HEK293 (cell line): ENCODE results near the gene USP19.

Source experiments
- EGR2 ChIP-seq: fragments of 450-650 bp; formaldehyde crosslinking; IDR thresholded peaks from 2 replicates; pipeline ENCODE4 v1.5.1; 2016; ENCODE audit warnings: low read depth, missing biosample characterization, missing genetic modification characterization
- GLIS1 ChIP-seq: fragments of 450-650 bp; formaldehyde crosslinking; IDR thresholded peaks from 2 replicates; pipeline ENCODE4 v1.5.1; 2016; ENCODE audit warnings: missing biosample characterization, missing genetic modification characterization
- GLIS2 ChIP-seq: fragments of 450-650 bp; formaldehyde crosslinking; IDR thresholded peaks from 2 replicates; pipeline ENCODE4 v1.5.1; 2016; ENCODE audit warnings: missing biosample characterization, missing genetic modification characterization
- KLF1 ChIP-seq: fragments of 450-650 bp; formaldehyde crosslinking; IDR thresholded peaks from 2 replicates; pipeline ENCODE4 v1.5.1; 2016; ENCODE audit warnings: missing biosample characterization, missing genetic modification characterization
- OVOL3 ChIP-seq: fragments of 450-650 bp; formaldehyde crosslinking; IDR thresholded peaks from 2 replicates; pipeline ENCODE4 v1.5.1; 2016; ENCODE audit warnings: missing biosample characterization, missing genetic modification characterization
- SP2 ChIP-seq: fragments of 450-650 bp; formaldehyde crosslinking; IDR thresholded peaks from 2 replicates; pipeline ENCODE4 v1.5.1; 2016; ENCODE audit warnings: missing biosample characterization, missing genetic modification characterization
- SP3 ChIP-seq: fragments of 450-650 bp; formaldehyde crosslinking; IDR thresholded peaks from 2 replicates; pipeline ENCODE4 v1.5.1; 2016; ENCODE audit warnings: missing biosample characterization, missing genetic modification characterization
- ZBTB17 ChIP-seq: fragments of 450-650 bp; formaldehyde crosslinking; IDR thresholded peaks from 2 replicates; pipeline ENCODE4 v1.5.1; 2016; ENCODE audit warnings: missing biosample characterization, missing genetic modification characterization
- ZBTB48 ChIP-seq: fragments of 450-650 bp; formaldehyde crosslinking; IDR thresholded peaks from 2 replicates; pipeline ENCODE4 v1.5.1; 2016; ENCODE audit warnings: missing biosample characterization, missing genetic modification characterization
- ZBTB7A ChIP-seq: fragments of 450-650 bp; formaldehyde crosslinking; IDR thresholded peaks from 2 replicates; pipeline ENCODE4 v1.5.1; 2016; ENCODE audit warnings: low read depth, missing biosample characterization, missing genetic modification characterization
- ZNF660 ChIP-seq: fragments of 450-650 bp; IDR thresholded peaks from 2 replicates; pipeline ENCODE4 v1.5.1; 2018; ENCODE audit warnings: missing biosample characterization, mild to moderate bottlenecking, missing genetic modification characterization
- TF ChIP-seq, protein P1 (sequence below): fragments of 450-650 bp; formaldehyde crosslinking; IDR thresholded peaks from 2 replicates; pipeline ENCODE4 v1.5.1; 2016; ENCODE audit warnings: missing biosample characterization, missing genetic modification characterization
- TF ChIP-seq, protein P2 (sequence below): fragments of 450-650 bp; formaldehyde crosslinking; IDR thresholded peaks from 2 replicates; pipeline ENCODE4 v1.5.1; 2016; ENCODE audit warnings: missing biosample characterization, missing genetic modification characterization
- TF ChIP-seq, protein P3 (sequence below): fragments of 450-650 bp; formaldehyde crosslinking; conservative IDR thresholded peaks from 2 replicates; pipeline ENCODE4 v1.5.1; 2016; ENCODE audit warnings: low read depth, missing biosample characterization, missing genetic modification characterization
- TF ChIP-seq, protein P4 (sequence below): fragments of 450-650 bp; formaldehyde crosslinking; IDR thresholded peaks from 2 replicates; pipeline ENCODE4 v1.5.1; 2016; ENCODE audit warnings: missing biosample characterization, missing genetic modification characterization
- TF ChIP-seq, protein P5 (sequence below): fragments of 450-650 bp; formaldehyde crosslinking; optimal IDR thresholded peaks from 2 replicates; pipeline ENCODE3; 2016; ENCODE audit warnings: missing biosample characterization, mild to moderate bottlenecking, missing genetic modification characterization

Gene USP19

DNA sequence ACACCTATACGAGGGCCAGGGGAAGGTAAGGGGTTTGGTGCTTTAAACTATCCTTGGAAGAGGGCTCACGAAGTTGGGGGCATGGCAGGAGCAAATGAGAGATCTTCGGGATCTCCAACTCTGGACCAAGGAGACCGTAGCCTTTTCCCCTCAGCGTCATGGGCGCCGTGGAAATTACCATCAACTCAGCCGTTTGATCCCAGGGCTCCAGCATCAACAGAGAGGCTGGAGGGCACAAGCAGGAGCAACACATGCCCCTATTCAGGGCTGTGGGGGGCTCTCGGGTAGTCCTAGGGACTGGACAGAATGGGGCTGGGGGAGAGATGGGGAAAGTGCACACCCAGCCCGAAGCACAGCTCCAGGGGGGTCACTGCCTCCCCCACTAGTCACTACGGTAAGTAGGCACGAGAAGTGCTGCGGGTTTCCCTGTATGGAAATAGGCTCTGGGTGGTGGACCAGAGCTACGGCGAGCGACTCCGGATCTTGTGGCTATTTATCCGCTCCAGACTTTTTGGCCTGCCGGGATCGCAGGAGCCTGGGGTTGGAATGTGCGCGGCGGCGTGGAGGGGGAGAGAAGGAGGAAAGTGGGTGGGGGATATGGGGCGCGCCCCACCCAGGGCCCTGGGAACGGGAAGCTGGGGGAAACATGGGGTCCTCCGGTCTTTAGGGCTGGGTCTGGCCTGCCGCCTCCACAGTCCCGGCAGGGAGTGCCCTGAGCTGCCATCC lies 12.8 kb upstream of the USP19 start (continued):
- TF ChIP-seq, protein P1, sequence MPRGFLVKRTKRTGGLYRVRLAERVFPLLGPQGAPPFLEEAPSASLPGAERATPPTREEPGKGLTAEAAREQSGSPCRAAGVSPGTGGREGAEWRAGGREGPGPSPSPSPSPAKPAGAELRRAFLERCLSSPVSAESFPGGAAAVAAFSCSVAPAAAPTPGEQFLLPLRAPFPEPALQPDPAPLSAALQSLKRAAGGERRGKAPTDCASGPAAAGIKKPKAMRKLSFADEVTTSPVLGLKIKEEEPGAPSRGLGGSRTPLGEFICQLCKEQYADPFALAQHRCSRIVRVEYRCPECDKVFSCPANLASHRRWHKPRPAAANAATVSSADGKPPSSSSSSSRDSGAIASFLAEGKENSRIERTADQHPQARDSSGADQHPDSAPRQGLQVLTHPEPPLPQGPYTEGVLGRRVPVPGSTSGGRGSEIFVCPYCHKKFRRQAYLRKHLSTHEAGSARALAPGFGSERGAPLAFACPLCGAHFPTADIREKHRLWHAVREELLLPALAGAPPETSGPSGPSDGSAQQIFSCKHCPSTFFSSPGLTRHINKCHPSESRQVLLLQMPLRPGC (tag by site-specific recombination): 0 out of 2 replicates have a peak, but pooled peaks have one; percentile 46
- TF ChIP-seq, protein P2, sequence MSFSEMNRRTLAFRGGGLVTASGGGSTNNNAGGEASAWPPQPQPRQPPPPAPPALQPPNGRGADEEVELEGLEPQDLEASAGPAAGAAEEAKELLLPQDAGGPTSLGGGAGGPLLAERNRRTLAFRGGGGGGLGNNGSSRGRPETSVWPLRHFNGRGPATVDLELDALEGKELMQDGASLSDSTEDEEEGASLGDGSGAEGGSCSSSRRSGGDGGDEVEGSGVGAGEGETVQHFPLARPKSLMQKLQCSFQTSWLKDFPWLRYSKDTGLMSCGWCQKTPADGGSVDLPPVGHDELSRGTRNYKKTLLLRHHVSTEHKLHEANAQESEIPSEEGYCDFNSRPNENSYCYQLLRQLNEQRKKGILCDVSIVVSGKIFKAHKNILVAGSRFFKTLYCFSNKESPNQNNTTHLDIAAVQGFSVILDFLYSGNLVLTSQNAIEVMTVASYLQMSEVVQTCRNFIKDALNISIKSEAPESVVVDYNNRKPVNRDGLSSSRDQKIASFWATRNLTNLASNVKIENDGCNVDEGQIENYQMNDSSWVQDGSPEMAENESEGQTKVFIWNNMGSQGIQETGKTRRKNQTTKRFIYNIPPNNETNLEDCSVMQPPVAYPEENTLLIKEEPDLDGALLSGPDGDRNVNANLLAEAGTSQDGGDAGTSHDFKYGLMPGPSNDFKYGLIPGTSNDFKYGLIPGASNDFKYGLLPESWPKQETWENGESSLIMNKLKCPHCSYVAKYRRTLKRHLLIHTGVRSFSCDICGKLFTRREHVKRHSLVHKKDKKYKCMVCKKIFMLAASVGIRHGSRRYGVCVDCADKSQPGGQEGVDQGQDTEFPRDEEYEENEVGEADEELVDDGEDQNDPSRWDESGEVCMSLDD (tag by site-specific recombination): peak; percentile 64; the same call in 1 of the 2 replicates
- TF ChIP-seq SP3 (tag by site-specific recombination): peak; percentile 52; the same call in 1 of the 2 replicates
- TF ChIP-seq SP2: peak; percentile 45
- TF ChIP-seq, protein P3, sequence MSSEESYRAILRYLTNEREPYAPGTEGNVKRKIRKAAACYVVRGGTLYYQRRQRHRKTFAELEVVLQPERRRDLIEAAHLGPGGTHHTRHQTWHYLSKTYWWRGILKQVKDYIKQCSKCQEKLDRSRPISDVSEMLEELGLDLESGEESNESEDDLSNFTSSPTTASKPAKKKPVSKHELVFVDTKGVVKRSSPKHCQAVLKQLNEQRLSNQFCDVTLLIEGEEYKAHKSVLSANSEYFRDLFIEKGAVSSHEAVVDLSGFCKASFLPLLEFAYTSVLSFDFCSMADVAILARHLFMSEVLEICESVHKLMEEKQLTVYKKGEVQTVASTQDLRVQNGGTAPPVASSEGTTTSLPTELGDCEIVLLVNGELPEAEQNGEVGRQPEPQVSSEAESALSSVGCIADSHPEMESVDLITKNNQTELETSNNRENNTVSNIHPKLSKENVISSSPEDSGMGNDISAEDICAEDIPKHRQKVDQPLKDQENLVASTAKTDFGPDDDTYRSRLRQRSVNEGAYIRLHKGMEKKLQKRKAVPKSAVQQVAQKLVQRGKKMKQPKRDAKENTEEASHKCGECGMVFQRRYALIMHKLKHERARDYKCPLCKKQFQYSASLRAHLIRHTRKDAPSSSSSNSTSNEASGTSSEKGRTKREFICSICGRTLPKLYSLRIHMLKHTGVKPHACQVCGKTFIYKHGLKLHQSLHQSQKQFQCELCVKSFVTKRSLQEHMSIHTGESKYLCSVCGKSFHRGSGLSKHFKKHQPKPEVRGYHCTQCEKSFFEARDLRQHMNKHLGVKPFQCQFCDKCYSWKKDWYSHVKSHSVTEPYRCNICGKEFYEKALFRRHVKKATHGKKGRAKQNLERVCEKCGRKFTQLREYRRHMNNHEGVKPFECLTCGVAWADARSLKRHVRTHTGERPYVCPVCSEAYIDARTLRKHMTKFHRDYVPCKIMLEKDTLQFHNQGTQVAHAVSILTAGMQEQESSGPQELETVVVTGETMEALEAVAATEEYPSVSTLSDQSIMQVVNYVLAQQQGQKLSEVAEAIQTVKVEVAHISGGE (tag by site-specific recombination): peak; percentile 39; the same call in 1 of the 2 replicates
- 0 out of 2 replicates have a peak, but pooled peaks have one; percentile 26 for TF ChIP-seq ZBTB17 (tag by site-specific recombination)
- TF ChIP-seq GLIS1 (tag by site-specific recombination): peak; percentile 78
- TF ChIP-seq, protein P4, sequence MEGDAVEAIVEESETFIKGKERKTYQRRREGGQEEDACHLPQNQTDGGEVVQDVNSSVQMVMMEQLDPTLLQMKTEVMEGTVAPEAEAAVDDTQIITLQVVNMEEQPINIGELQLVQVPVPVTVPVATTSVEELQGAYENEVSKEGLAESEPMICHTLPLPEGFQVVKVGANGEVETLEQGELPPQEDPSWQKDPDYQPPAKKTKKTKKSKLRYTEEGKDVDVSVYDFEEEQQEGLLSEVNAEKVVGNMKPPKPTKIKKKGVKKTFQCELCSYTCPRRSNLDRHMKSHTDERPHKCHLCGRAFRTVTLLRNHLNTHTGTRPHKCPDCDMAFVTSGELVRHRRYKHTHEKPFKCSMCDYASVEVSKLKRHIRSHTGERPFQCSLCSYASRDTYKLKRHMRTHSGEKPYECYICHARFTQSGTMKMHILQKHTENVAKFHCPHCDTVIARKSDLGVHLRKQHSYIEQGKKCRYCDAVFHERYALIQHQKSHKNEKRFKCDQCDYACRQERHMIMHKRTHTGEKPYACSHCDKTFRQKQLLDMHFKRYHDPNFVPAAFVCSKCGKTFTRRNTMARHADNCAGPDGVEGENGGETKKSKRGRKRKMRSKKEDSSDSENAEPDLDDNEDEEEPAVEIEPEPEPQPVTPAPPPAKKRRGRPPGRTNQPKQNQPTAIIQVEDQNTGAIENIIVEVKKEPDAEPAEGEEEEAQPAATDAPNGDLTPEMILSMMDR (tag by site-specific recombination): 0 out of 2 replicates have a peak, but pooled peaks have one; percentile 7
- TF ChIP-seq KLF1 (tag by site-specific recombination): peak; percentile 64
- no peak for TF ChIP-seq OVOL3 (tag by site-specific recombination)
- TF ChIP-seq, protein P5, sequence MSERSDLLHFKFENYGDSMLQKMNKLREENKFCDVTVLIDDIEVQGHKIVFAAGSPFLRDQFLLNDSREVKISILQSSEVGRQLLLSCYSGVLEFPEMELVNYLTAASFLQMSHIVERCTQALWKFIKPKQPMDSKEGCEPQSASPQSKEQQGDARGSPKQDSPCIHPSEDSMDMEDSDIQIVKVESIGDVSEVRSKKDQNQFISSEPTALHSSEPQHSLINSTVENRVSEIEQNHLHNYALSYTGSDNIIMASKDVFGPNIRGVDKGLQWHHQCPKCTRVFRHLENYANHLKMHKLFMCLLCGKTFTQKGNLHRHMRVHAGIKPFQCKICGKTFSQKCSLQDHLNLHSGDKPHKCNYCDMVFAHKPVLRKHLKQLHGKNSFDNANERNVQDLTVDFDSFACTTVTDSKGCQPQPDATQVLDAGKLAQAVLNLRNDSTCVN (tag by site-specific recombination): peak; percentile 40
- peak; percentile 47; the same call in 1 of the 2 replicates for TF ChIP-seq ZBTB48 (tag by site-specific recombination)
- peak; percentile 77; the same call in 1 of the 2 replicates for TF ChIP-seq EGR2
- TF ChIP-seq ZNF660 (tag by site-specific recombination): peak; percentile 58; the same call in 1 of the 2 replicates
- 0 out of 2 replicates have a peak, but pooled peaks have one; percentile 29 for TF ChIP-seq ZBTB7A (tag by site-specific recombination)
- peak; percentile 83 for TF ChIP-seq GLIS2 (tag by site-specific recombination)
- TF ChIP-seq, all 188 proteins: peak for 32
